Sigmoid colon (tissue), 7 donors: Measurements from ENCODE around the gene NOD2. TPM values are rescaled to one million over a fixed set of nuclear protein-coding genes. Genes with fewer than 3 reads are reported as not detected.
A peak's percentile ranks its signal among the peaks of the same experiment; 100 is the strongest.

Source experiments
- DNase-seq: peaks from one replicate; pipeline ENCODE4 v3.0.0-alpha.2; 2019
- H3K27ac ChIP-seq, 4 donors: fragments of 200-600 bp; sonication (generic); one replicate each; pipeline ENCODE4 v1.5.1; 2016 to 2019; ENCODE audit warnings: mild to moderate bottlenecking in 1 of 4
- H3K27me3 ChIP-seq, 3 donors: fragments of 200-600 bp; sonication (generic); one replicate each; pipeline ENCODE4 v1.5.1; 2019; ENCODE audit warnings: mild to moderate bottlenecking in 1 of 3
- H3K36me3 ChIP-seq, 4 donors: fragments of 200-600 bp; sonication (generic); one replicate each; pipeline ENCODE4 v1.5.1; 2016 to 2019
- H3K4me1 ChIP-seq, 4 donors: fragments of 200-600 bp; sonication (generic); one replicate each; pipeline ENCODE4 v1.5.1; 2017 to 2019
- H3K4me3 ChIP-seq, 4 donors: fragments of 200-600 bp; sonication (generic); one replicate each; pipeline ENCODE4 v1.5.1; 2017 to 2019; ENCODE audit warnings: mild to moderate bottlenecking in 2 of 4, moderate library complexity in 1 of 4
- H3K9me3 ChIP-seq, 4 donors: fragments of 200-600 bp in 3 of 4; sonication (generic) in 3 of 4; one replicate each; pipeline versions ENCODE4 v1.5.1 to v1.6.1; 2013 to 2019
- CTCF ChIP-seq, 4 experiments: fragments of 450-650 bp in 3 of 4; fragments of 200-600 bp in 1 of 4; IDR thresholded peaks; one replicate each; pipeline ENCODE4 v1.5.1; 2016 to 2019; ENCODE audit warnings: antibody characterized with exemption in 4 of 4, mild to moderate bottlenecking in 3 of 4, moderate library complexity in 2 of 4
- EP300 ChIP-seq, 4 donors: sonication (generic); formaldehyde crosslinking; IDR thresholded peaks; one replicate each; pipeline ENCODE4 v1.6.1; 2017; ENCODE audit warnings: antibody characterized with exemption in 4 of 4
- POLR2A ChIP-seq, 2 donors: fragments of 450-650 bp; IDR thresholded peaks; one replicate each; pipeline ENCODE4 v1.6.1; 2016; ENCODE audit warnings: antibody characterized with exemption in 2 of 2, mild to moderate bottlenecking in 2 of 2, moderate library complexity in 2 of 2
- POLR2AphosphoS5 ChIP-seq, 4 donors: sonication (generic); formaldehyde crosslinking; IDR thresholded peaks; one replicate each; pipeline ENCODE4 v1.6.1; 2017; ENCODE audit warnings: antibody characterized with exemption in 4 of 4
- WGBS, 2 donors: extraction: QIAGEN DNeasy Blood & Tissue Kit; methylation state at CpG; one replicate each; pipeline ENCODE4 v1.1.7; 2013; 5-methylcytosine and 5-hydroxymethylcytosine counted together
- intact Hi-C: fragments of 100-400 bp; cut with DNase I; formaldehyde crosslinking; loops from one replicate; pipeline ENCODE4 v1.15.1; 2023
- polyA plus RNA-seq, 3 donors: library from polyadenylated mRNA; stranded (reverse); fragments of 200-250 nt; gene quantifications; one replicate each; pipeline ENCODE4 v1.2.3, GENCODE V29; 2013
- total RNA-seq, 4 donors: library from RNA; depleted of rRNA; stranded (reverse); fragments of >200 nt; gene quantifications; one replicate each; pipeline ENCODE4 v1.1.0, GENCODE V29; 2016
- donor health status: healthy with polysubstance abuse.
- donor health status: Bipolar disorder and iron deficiency.
- donor health status: healthy.

Gene NOD2
- total and polyA plus RNA-seq, 7 donors, result 0.23 to 3.0 (median 2.5) TPM

DNA sequence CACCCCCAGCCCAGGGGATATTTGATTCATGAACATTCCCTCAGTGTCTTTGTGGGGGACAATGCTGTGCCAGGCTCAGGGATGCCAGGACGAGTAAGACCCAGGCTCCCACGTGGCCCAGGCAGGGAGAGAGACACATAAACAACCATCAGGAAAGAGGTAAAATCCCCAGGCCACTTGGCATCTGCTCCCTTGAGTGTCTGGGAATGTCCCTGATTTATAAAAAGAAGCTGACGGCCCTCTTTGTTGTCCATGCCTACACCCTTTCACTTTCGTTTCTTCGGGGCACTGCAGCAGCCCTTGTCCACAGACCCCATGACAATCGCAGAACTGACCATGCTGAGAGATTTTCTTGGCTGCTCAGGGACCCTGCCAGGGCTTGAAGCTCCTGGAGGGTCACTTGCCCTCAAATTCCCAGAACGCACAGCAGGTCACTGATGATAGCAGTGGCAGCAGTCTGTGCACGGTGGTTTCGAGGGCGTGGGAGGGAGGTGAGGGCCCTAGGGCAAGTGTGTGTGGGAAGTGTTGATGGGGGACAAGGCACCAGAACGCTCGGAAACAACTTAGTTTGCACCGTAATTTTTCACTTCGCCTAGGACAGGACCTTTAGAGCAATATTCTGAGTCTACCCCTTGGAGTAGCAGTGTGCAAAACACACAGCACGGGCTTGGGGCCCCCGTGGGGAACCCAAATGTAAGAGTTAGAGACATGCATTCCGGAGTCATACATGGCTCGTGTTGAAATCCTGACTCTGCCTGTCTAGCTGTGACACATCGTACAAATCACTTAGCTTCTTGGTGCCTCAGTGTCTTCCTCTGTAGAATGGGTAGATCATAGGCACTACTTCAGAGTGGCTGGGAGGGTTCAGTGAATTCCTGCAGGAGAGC lies 4.7 kb downstream of the NOD2 start:
- TF ChIP-seq POLR2A (IDR thresholded peaks at IDR 0.05) (no peak), POLR2AphosphoS5 (IDR thresholded peaks at IDR 0.05) (peak in 2 of 4 donors; percentile 17 to 44)
- H3K27ac ChIP-seq, result peak overlapping the region; percentile 48 to 77 (median 64)
- no peak for DNase-seq

GRCh38 chr16:50699326-50700159 lies 6.1 kb downstream of the NOD2 start:
- peaks cover 3 to 8% (median 5%) of the 10 kb centered on the region in 4 donors for H3K9me3 ChIP-seq
- peaks cover 0 to 25% (median 23%) of the 10 kb centered on the region in 4 donors for H3K4me1 ChIP-seq
- 86 to 88% methylated on average over 19 of the region's 19 CpGs for WGBS, 2 donors
- DNase-seq, result no peak
- intact Hi-C loops, result loop anchor here (5.0 to 10.0 kb wide), 2 partner anchors 43 to 105 kb away; partner anchors contain the start of gene CYLD
- no peak overlapping the region for H3K27ac ChIP-seq
- no peaks in the 10 kb centered on the region for H3K36me3 ChIP-seq
- no peak overlapping the region for H3K4me3 ChIP-seq
- no peak for TF ChIP-seq CTCF (IDR thresholded peaks at IDR 0.05)
- no peak for TF ChIP-seq EP300 (IDR thresholded peaks at IDR 0.05)
- no peak for TF ChIP-seq POLR2AphosphoS5 (IDR thresholded peaks at IDR 0.05)
- TF ChIP-seq POLR2A (IDR thresholded peaks at IDR 0.05), result no peak
- H3K27me3 ChIP-seq, result no peaks in the 10 kb centered on the region

More for the DNA sequence above, 4.7 kb downstream of the NOD2 start:
- H3K27me3 ChIP-seq, result peaks cover 0 to 4% (median 0%) of the 10 kb centered on the region in 3 donors
- intact Hi-C loops, result loop anchor here (5.0 to 10.0 kb wide), 2 partner anchors 44 to 107 kb away; partner anchors contain the start of gene CYLD
- WGBS, 2 donors, result 54% methylated on average over 19 of the region's 19 CpGs
- peaks cover 0 to 34% (median 29%) of the 10 kb centered on the region in 4 donors for H3K4me1 ChIP-seq
- no peaks in the 10 kb centered on the region for H3K36me3 ChIP-seq
- peak overlapping the region; percentile 15 to 45 (median 38) for H3K4me3 ChIP-seq
- H3K9me3 ChIP-seq, result no peaks in the 10 kb centered on the region

- Histone ChIP-seq H3K9me3 (peaks cover 3 to 8% (median 6%) of the 10 kb centered on the region in 4 donors), H3K36me3 (no peaks in the 10 kb centered on the region), H3K27me3 (no peaks in the 10 kb centered on the region), H3K4me3 (no peak overlapping the region), H3K4me1 (peaks cover 0 to 9% (median 8%) of the 10 kb centered on the region in 4 donors), H3K27ac (no peak overlapping the region)
- DNase-seq, result no peak
- WGBS, 2 donors, result 89 to 93% methylated on average over 3 of the region's 3 CpGs
- TF ChIP-seq EP300 (IDR thresholded peaks at IDR 0.05) (no peak), CTCF (IDR thresholded peaks at IDR 0.05) (no peak), POLR2AphosphoS5 (IDR thresholded peaks at IDR 0.05) (no peak), POLR2A (IDR thresholded peaks at IDR 0.05) (no peak)
- intact Hi-C loops, result no loop called here
These were observed 9.3 kb downstream of the NOD2 start for GRCh38 chr16:50702725-50703124.

- Histone ChIP-seq H3K9me3 (peaks cover 3 to 8% (median 6%) of the 10 kb centered on the region in 4 donors), H3K4me1 (peaks cover 0 to 3% (median 0%) of the 10 kb centered on the region in 4 donors), H3K27ac (no peak overlapping the region), H3K4me3 (no peak overlapping the region), H3K36me3 (no peaks in the 10 kb centered on the region), H3K27me3 (no peaks in the 10 kb centered on the region)
- WGBS, 2 donors, result 86 to 90% methylated on average over 1 of the region's 1 CpG
- intact Hi-C loops, result no loop called here
- TF ChIP-seq POLR2A (IDR thresholded peaks at IDR 0.05), result no peak
- TF ChIP-seq EP300 (IDR thresholded peaks at IDR 0.05), result no peak
- TF ChIP-seq CTCF (IDR thresholded peaks at IDR 0.05), result no peak
- no peak for TF ChIP-seq POLR2AphosphoS5 (IDR thresholded peaks at IDR 0.05)
- no peak for DNase-seq
These were observed 10.8 kb downstream of the NOD2 start for GRCh38 chr16:50704245-50704644.
